GM23338 (cell line): ENCODE measurements around the gene KRT3. TPM values are rescaled to one million over a fixed set of nuclear protein-coding genes. Genes with fewer than 3 reads are reported as not detected.

Source experiments
- ATAC-seq: fragments of 200-7000 bp; cut with Tn5 transposase; 3 replicates; pipeline ENCODE4 v1.9.1; 2020
- DNase-seq: peaks from one replicate; pipeline ENCODE4 v3.0.0-alpha.2; 2015; ENCODE audit warnings: low spot score
- H2AFZ ChIP-seq: fragments of 200-600 bp; sonication (generic); 2 replicates; pipeline ENCODE4 v1.8.0; 2016; ENCODE audit warnings: antibody characterized with exemption, mild to moderate bottlenecking, moderate library complexity
- H3F3A ChIP-seq: fragments of 200-600 bp; sonication (generic); replicated peaks from 2 replicates; pipeline ENCODE4 v1.8.0; 2017; ENCODE audit warnings: antibody characterized with exemption, mixed run types, low read depth
- H3K27ac ChIP-seq: fragments of 200-600 bp; sonication (generic); 2 replicates; pipeline ENCODE4 v1.6.1; 2016; ENCODE audit warnings: low read depth
- H3K27me3 ChIP-seq: fragments of 200-600 bp; sonication (generic); 2 replicates; pipeline ENCODE4 v1.8.0; 2016; ENCODE audit warnings: mild to moderate bottlenecking, mixed run types, moderate library complexity; ENCODE audit not compliant: insufficient read depth
- H3K36me3 ChIP-seq: fragments of 200-600 bp; sonication (generic); 2 replicates; pipeline ENCODE4 v1.8.0; 2016; ENCODE audit warnings: mild to moderate bottlenecking; ENCODE audit not compliant: insufficient read depth
- H3K4me1 ChIP-seq: fragments of 200-600 bp; sonication (generic); 2 replicates; pipeline ENCODE4 v1.8.0; 2016; ENCODE audit warnings: mild to moderate bottlenecking, moderate library complexity; ENCODE audit not compliant: insufficient read depth
- H3K4me2 ChIP-seq: fragments of 200-600 bp; sonication (generic); 2 replicates; pipeline ENCODE4 v1.7.1; 2017; ENCODE audit warnings: mixed run types
- H3K4me3 ChIP-seq: fragments of 200-600 bp; sonication (generic); 2 replicates; pipeline ENCODE4 v1.6.1; 2016; ENCODE audit warnings: mixed run types
- H3K79me2 ChIP-seq: fragments of 200-600 bp; sonication (generic); replicated peaks from 2 replicates; pipeline ENCODE4 v1.8.0; 2017; ENCODE audit warnings: mild to moderate bottlenecking; ENCODE audit not compliant: insufficient read depth
- H3K9me2 ChIP-seq: fragments of 200-600 bp; sonication (generic); 2 replicates; pipeline ENCODE4 v1.8.0; 2017; ENCODE audit not compliant: insufficient read depth
- H4K20me1 ChIP-seq: fragments of 200-600 bp; sonication (generic); replicated peaks from 2 replicates; pipeline ENCODE4 v1.8.0; 2017; ENCODE audit warnings: mild to moderate bottlenecking; ENCODE audit not compliant: insufficient read depth
- H3K27ac Mint-ChIP-seq: 2 replicates; pipeline ENCODE4 v1.8.0; 2020; ENCODE audit warnings: inconsistent platforms, mild to moderate bottlenecking, moderate library complexity, mixed read lengths
- H3K27me3 Mint-ChIP-seq: 3 replicates; pipeline ENCODE4 v1.8.0; 2022; ENCODE audit warnings: low read depth, mild to moderate bottlenecking, moderate library complexity, mixed read lengths, inconsistent platforms; ENCODE audit not compliant: insufficient read depth, poor library complexity
- H3K36me3 Mint-ChIP-seq: 3 replicates; pipeline ENCODE4 v1.8.0; 2021; ENCODE audit warnings: low read depth, mild to moderate bottlenecking, inconsistent platforms, moderate library complexity, mixed read lengths
- H3K4me1 Mint-ChIP-seq: 3 replicates; pipeline ENCODE4 v1.8.0; 2020; ENCODE audit warnings: mild to moderate bottlenecking, inconsistent platforms, mixed read lengths
- H3K4me3 Mint-ChIP-seq: 3 replicates; pipeline ENCODE4 v1.8.0; 2021; ENCODE audit warnings: moderate library complexity, mild to moderate bottlenecking, inconsistent platforms, mixed read lengths
- H3K9me3 Mint-ChIP-seq: 3 replicates; pipeline ENCODE4 v1.8.0; 2020; ENCODE audit warnings: moderate library complexity, mild to moderate bottlenecking, inconsistent platforms, mixed read lengths
- CREB1 ChIP-seq: fragments of 250-450 bp; sonication (Bioruptor Pico); IDR thresholded peaks from 2 replicates; pipeline ENCODE4 v1.5.0; 2020; ENCODE audit warnings: low read depth, mild to moderate bottlenecking, moderate library complexity
- EZH2 ChIP-seq: fragments of 200-600 bp; sonication (generic); IDR thresholded peaks from one replicate; pipeline ENCODE4 v1.8.0; 2017; ENCODE audit warnings: antibody characterized with exemption, mild to moderate bottlenecking, low read depth; ENCODE audit not compliant: unreplicated experiment
- JUNB ChIP-seq: IDR thresholded peaks from one replicate; pipeline ENCODE4 v1.6.1; 2016; ENCODE audit warnings: antibody characterized with exemption; ENCODE audit not compliant: unreplicated experiment
- NANOG ChIP-seq: IDR thresholded peaks from 2 replicates; pipeline ENCODE4 v1.6.1; 2016; ENCODE audit warnings: antibody characterized with exemption, borderline replicate concordance
- POLR2AphosphoS5 ChIP-seq: IDR thresholded peaks from 2 replicates; pipeline ENCODE4 v1.6.1; 2016; ENCODE audit warnings: antibody characterized with exemption, low read depth
- REST ChIP-seq: IDR thresholded peaks from one replicate; pipeline ENCODE4 v1.6.1; 2018; ENCODE audit warnings: antibody characterized with exemption; ENCODE audit not compliant: unreplicated experiment
- STAT1 ChIP-seq: IDR thresholded peaks from one replicate; pipeline ENCODE4 v1.6.1; 2016; ENCODE audit warnings: antibody characterized with exemption; ENCODE audit not compliant: unreplicated experiment
- ZNF331 ChIP-seq: fragments of 250-450 bp; sonication (Bioruptor Pico); IDR thresholded peaks from 2 replicates; pipeline ENCODE4 v1.5.0; 2020; ENCODE audit warnings: low read depth, mild to moderate bottlenecking, moderate library complexity
- ZNF462 ChIP-seq: fragments of 250-450 bp; sonication (Bioruptor Pico); IDR thresholded peaks from 2 replicates; pipeline ENCODE4 v1.5.0; 2020; ENCODE audit warnings: mild to moderate bottlenecking, moderate library complexity
- polyA plus RNA-seq: library from polyadenylated mRNA; unstranded; fragments of >200 nt; fragmentation: Nextera tagmentation; extraction: Ambion mirVana; gene quantifications from 2 replicates; pipeline ENCODE4 v1.2.1, GENCODE V29; 2016
- total RNA-seq: library from RNA; depleted of rRNA; stranded (reverse); fragments of >200 nt; shearing (Covaris generic); gene quantifications from 2 replicates; pipeline ENCODE4 v1.2.3, GENCODE V29; 2014

Gene KRT3
- total and polyA plus RNA-seq, 2 experiments from 2014 or later: not detected

GRCh38 chr12:52818887-52819420 lies 23.0 kb upstream of the KRT3 start (continued):
- TF ChIP-seq REST: no peak
- TF ChIP-seq EZH2: no peak

GRCh38 chr12:52818388-52818787 lies 22.5 kb upstream of the KRT3 start:
- Histone ChIP-seq H2AFZ (peak overlapping the region; percentile 28; the same call in 1 of the 2 replicates), H3K36me3 (no peaks in the 10 kb centered on the region), H3K4me2 (no peak overlapping the region), H3K27ac (no peak overlapping the region), H3K4me3 (no peak overlapping the region), H4K20me1 (no peaks in the 10 kb centered on the region), H3K79me2 (no peaks in the 10 kb centered on the region), H3K4me1 (no peaks in the 10 kb centered on the region), H3K27me3 (no peaks in the 10 kb centered on the region), H3F3A (no peaks in the 10 kb centered on the region), H3K9me2 (no peaks in the 10 kb centered on the region)
- no peak overlapping the region for H3K4me3 Mint-ChIP-seq
- H3K36me3 Mint-ChIP-seq: no peaks in the 10 kb centered on the region
- ATAC-seq (peak; percentile 31; the same call in 2 of the 3 replicates), DNase-seq (no peak)
- no peaks in the 10 kb centered on the region for H3K9me3 Mint-ChIP-seq
- H3K4me1 Mint-ChIP-seq: no peaks in the 10 kb centered on the region
- peaks cover 4% of the 10 kb centered on the region for H3K27me3 Mint-ChIP-seq
- H3K27ac Mint-ChIP-seq: no peak overlapping the region; the same call in 1 of the 2 replicates
- TF ChIP-seq JUNB (no peak), CREB1 (no peak), ZNF331 (no peak), STAT1 (no peak), REST (no peak), NANOG (no peak), POLR2AphosphoS5 (no peak), ZNF462 (no peak)
